GM12874 (cell line): ENCODE measurements around the gene MYCBP2.

ENCODE experiments used
- TF ChIP-seq, protein P1 (sequence below): IDR thresholded peaks from 2 replicates; pipeline ENCODE4 v1.5.1; 2011; ENCODE audit warnings: low read depth, mild to moderate bottlenecking, control low read depth, low read length, moderate library complexity; ENCODE audit not compliant: insufficient read depth

MYCBP2 gene

DNA sequence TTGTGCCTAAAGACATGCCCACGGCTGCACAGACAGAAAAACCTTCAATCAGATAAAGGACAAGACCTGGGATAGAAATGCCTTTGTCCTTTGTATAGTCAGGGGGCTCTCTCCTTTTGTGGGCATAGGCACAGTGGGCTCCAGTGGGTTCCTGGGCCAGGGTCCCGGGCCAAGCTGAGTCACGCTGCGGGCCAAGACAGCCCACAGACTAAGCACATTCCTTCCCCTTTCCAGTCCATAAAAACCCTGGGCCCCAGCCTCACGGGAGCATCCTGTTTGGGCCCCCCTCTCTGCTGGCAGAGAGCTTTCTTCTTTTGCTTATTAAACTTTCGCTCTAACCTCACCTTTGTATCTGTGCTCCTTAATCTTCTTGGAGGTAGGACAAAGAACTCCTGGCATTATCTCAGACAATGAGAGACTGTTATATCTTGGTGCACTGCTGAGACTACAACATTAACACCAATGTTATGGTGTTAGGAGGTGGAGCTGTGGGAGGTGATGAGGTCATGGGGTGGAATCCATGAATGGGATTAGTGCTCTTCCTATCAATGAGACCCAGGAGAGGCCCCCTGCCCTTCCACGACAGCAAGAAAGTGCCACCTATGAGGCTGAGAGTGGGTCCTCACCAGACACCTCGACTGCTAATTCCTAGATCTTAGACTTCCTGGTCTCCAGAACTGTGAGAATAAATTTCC lies 279.1 kb downstream of the MYCBP2 start:
- TF ChIP-seq, protein P1, sequence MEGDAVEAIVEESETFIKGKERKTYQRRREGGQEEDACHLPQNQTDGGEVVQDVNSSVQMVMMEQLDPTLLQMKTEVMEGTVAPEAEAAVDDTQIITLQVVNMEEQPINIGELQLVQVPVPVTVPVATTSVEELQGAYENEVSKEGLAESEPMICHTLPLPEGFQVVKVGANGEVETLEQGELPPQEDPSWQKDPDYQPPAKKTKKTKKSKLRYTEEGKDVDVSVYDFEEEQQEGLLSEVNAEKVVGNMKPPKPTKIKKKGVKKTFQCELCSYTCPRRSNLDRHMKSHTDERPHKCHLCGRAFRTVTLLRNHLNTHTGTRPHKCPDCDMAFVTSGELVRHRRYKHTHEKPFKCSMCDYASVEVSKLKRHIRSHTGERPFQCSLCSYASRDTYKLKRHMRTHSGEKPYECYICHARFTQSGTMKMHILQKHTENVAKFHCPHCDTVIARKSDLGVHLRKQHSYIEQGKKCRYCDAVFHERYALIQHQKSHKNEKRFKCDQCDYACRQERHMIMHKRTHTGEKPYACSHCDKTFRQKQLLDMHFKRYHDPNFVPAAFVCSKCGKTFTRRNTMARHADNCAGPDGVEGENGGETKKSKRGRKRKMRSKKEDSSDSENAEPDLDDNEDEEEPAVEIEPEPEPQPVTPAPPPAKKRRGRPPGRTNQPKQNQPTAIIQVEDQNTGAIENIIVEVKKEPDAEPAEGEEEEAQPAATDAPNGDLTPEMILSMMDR, result no peak

DNA sequence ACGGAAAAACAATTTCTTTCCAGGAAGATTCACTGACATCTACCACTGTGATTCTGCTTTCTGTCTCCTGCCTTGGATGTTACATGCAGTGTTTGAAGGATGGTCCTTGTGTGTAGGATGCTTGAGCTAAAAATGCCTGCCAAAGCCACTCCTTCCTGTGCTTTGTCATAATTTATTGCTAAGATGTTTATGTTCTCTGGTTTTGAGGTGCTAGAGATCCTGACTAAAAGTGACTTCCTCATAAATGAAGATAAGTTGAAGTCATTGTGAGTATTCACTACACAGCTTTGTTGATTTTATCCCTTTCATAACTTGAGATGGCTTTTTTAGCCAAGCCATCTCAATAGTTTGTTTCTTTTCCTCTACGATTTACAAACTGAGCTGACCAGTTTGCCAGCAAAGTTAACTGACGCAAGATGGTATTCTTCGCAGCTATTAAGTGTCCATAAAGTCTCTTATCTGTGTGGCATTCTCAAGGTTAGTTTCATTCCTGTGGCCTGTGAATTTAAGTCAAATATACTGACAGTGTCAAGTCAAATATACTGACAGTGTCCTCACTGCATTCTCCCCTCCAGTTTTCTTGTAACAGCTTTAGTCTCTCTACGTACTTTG lies 284.2 kb downstream of the MYCBP2 start:
- TF ChIP-seq, protein P1, result no peak

DNA sequence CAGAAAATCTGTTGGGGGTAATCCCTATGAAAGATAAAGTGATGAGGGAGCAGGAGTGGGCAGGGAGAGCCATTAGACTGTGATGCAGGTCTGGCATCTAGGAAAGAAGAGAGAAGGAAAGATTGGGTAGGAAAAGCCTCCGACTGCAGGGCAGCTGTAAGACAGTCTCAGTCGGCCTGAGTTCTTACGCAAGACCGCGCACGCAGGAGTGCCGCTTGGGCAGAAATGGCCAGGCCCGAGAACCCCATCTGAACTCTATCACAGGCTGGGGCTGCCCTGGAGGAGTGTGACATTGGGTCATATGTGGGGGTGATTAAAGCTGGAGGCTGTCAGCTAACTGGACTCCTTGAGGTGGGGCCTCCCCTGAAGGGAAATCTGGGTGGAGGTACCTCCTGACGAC lies 286.1 kb downstream of the MYCBP2 start:
- TF ChIP-seq, protein P1, result no peak

DNA sequence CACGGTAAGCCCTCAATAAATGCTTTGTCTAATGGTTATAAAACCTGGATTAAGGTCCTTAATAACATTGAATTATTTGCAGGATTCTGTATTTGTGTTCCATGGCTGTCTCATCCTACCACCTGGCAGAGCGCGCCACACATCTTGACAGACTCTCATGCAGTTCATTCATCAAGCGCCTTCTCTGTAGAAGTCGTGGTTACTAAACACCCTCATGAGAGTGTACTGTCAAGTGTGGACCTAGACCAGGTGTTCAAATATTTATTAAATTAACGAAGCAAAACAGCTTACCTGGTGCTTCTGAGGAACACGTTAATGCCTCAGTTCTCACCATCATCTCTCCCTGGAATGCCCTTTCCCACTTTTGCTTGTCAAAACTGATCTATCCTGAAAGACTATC lies 286.8 kb downstream of the MYCBP2 start:
- TF ChIP-seq, protein P1, result no peak

DNA sequence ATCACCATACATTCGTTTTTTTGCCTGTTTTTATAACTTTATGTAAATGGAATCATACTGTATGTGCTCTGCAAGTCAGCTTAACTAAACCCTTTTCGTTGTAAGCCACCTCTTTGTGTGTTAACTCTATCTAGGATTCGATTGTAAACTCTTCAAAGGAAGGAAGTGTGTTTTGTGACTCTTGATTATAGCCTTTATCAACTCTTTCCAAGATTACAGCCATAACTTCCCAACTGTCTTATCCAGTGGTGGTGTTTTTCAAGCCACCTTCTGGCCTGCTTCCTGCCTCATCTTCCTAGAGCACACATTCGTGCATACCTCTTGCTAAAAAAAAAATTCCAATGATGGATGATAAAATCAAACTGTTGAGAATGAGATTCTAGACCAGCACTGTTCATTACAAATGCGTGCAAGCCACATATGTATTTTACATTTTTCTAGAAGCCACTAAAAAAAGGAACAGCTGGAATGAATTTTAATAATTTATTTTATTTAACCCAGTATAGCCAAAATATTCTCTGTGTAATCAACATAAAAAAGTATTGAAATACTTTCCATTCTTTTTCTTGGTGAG lies 287.9 kb downstream of the MYCBP2 start:
- TF ChIP-seq, protein P1, result no peak

DNA sequence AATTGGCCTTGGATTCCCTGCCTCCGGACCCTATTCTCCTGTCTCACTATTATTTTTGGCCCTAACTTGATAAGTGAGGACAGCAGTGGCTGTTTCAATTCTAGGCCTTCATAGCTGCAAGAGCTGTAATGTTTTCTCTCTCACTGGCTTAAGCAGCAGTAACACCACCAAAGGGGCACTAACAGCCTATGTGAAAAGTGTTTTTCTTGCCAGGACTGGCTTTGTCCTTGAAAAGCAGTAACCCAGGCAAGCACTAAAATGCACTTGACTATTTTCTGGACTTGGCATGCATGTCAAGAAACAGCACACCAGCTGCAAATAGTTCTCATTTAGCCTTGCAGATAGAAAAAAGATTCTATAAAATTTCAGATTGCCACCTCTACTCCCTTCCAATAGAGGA lies 290.6 kb downstream of the MYCBP2 start:
- TF ChIP-seq, protein P1, result no peak

DNA sequence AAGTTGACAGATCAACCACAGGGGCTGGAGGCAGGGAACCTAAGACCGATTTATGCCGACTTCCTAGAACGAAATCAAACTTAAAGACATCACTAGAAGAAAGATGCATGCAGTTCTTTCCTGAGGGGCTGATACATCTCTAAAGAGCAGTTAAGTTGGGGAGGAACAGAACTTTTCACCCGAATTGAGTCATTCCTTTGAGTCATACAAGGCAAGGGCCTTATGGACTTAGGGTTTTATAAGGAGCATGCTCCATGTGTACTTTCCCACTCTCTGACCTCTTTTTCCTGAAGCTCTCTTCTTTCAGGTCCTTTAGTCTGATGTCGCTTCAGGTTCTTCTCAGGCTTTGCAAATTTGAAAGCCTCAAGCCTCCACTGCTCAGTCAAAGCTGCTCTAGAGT lies 292.0 kb downstream of the MYCBP2 start:
- TF ChIP-seq, protein P1, result no peak
